ENCODE measurements around the gene LDHD.

- TF ChIP-seq POLR2A (IDR thresholded peaks at IDR 0.05) (no peak), EP300 (IDR thresholded peaks at IDR 0.05) (no peak)
Observed at GRCh38 chr16:75097941-75098901, 18.4 kb downstream of the LDHD start.
